IMR-90 (cell line): ENCODE measurements around the gene MLLT3. TPM values are rescaled to one million over a fixed set of nuclear protein-coding genes. Genes with fewer than 3 reads are reported as not detected.

ENCODE experiments used
- ATAC-seq: fragments of 200-7000 bp; cut with Tn5 transposase; 2 replicates; pipeline ENCODE4 v1.9.1; 2020; ENCODE audit warnings: low read depth, mild to moderate bottlenecking, moderate library complexity
- BruUV-seq: library from RNA; stranded (reverse); fragments of 400-500 nt; replicated peaks from 2 replicates; lab custom pipeline; 2021; lab: Mats Ljungman, UMichigan
- CTCF ChIA-PET: fragments of 300-600 bp; formaldehyde crosslinking; extraction: SDS; loops from one replicate; lab custom pipeline; 2021; ENCODE audit warnings: antibody characterized with exemption; lab: Yijun Ruan, JAX
- POLR2A ChIA-PET: fragments of 300-600 bp; sonication (Branson Sonifier 250); formaldehyde crosslinking; loops from one replicate; lab custom pipeline; 2022; ENCODE audit warnings: antibody characterized with exemption; ENCODE audit not compliant: unreplicated experiment; lab: Charles Lee
- DNase-seq: peaks from one replicate; pipeline ENCODE4 v3.0.0; 2013
- H2AFZ ChIP-seq: replicated peaks from 2 replicates; pipeline ENCODE3; 2013; ENCODE audit warnings: low read length, mild to moderate bottlenecking; ENCODE audit not compliant: poor library complexity
- H2AK5ac ChIP-seq: 2 replicates; pipeline ENCODE4 v1.6.1; 2013; ENCODE audit warnings: low read depth, low read length, inconsistent platforms
- H2AK9ac ChIP-seq: replicated peaks from 2 replicates; pipeline ENCODE3; 2013; ENCODE audit warnings: mild to moderate bottlenecking, low read depth, low read length, moderate library complexity; ENCODE audit not compliant: poor library complexity
- H2BK120ac ChIP-seq: 2 replicates; pipeline ENCODE4 v1.6.1; 2013; ENCODE audit warnings: low read depth, low read length, inconsistent platforms
- H2BK15ac ChIP-seq: 3 replicates; pipeline ENCODE4 v1.6.1; 2013; ENCODE audit warnings: low read depth, low read length, inconsistent platforms
- H2BK20ac ChIP-seq: 2 replicates; pipeline ENCODE4 v1.6.1; 2013; ENCODE audit warnings: low read depth, mild to moderate bottlenecking, inconsistent platforms, low read length, moderate library complexity
- H2BK5ac ChIP-seq: 2 replicates; pipeline ENCODE4 v1.6.1; 2013; ENCODE audit warnings: mild to moderate bottlenecking, low read depth, low read length, inconsistent platforms; ENCODE audit not compliant: poor library complexity, severe bottlenecking
- H3K14ac ChIP-seq: replicated peaks from 2 replicates; pipeline ENCODE4 v1.6.1; 2013; ENCODE audit warnings: low read depth, low read length, inconsistent platforms
- H3K18ac ChIP-seq: 2 replicates; pipeline ENCODE4 v1.6.1; 2013; ENCODE audit warnings: low read depth, low read length, control low read depth
- H3K23ac ChIP-seq: 2 replicates; pipeline ENCODE4 v1.6.1; 2013; ENCODE audit warnings: low read depth, low read length, inconsistent platforms
- H3K27ac ChIP-seq: 2 replicates; pipeline ENCODE4 v1.5.1; 2013; ENCODE audit warnings: mild to moderate bottlenecking, control low read depth, low read length; ENCODE audit not compliant: insufficient read depth
- H3K27me3 ChIP-seq: 2 replicates; pipeline ENCODE4 v1.6.1; 2013; ENCODE audit warnings: low read length; ENCODE audit not compliant: control insufficient read depth, insufficient read depth
- H3K36me3 ChIP-seq: 2 replicates; pipeline ENCODE4 v1.6.1; 2013; ENCODE audit warnings: low read length, mixed read lengths; ENCODE audit not compliant: control insufficient read depth, insufficient read depth
- H3K4ac ChIP-seq: 2 replicates; pipeline ENCODE4 v1.6.1; 2013; ENCODE audit warnings: low read depth, low read length, inconsistent platforms
- H3K4me1 ChIP-seq: 2 replicates; pipeline ENCODE4 v1.6.1; 2013; ENCODE audit warnings: low read length, mixed read lengths; ENCODE audit not compliant: control insufficient read depth, insufficient read depth
- H3K4me2 ChIP-seq: 2 replicates; pipeline ENCODE4 v1.6.1; 2013; ENCODE audit warnings: low read depth, mild to moderate bottlenecking, control low read depth, low read length, moderate library complexity
- H3K4me3 ChIP-seq: 2 replicates; pipeline ENCODE4 v1.5.1; 2013; ENCODE audit warnings: low read depth, mild to moderate bottlenecking, control low read depth, low read length, moderate library complexity; ENCODE audit not compliant: insufficient read depth
- H3K56ac ChIP-seq: 2 replicates; pipeline ENCODE4 v1.6.1; 2013; ENCODE audit warnings: low read length, inconsistent platforms; ENCODE audit not compliant: insufficient read depth; ENCODE audit errors: extremely low read depth
- H3K79me1 ChIP-seq, 2 experiments: 2 replicates each; pipeline ENCODE4 v1.6.1; 2013; ENCODE audit warnings: low read length in 2 of 2, inconsistent platforms in 1 of 2, low read depth in 1 of 2
- H3K9ac ChIP-seq: 2 replicates; pipeline ENCODE4 v1.6.1; 2013; ENCODE audit warnings: low read depth, low read length, control low read depth
- H3K9me1 ChIP-seq: 2 replicates; pipeline ENCODE4 v1.6.1; 2013; ENCODE audit warnings: low read length, inconsistent platforms; ENCODE audit not compliant: insufficient read depth
- H3K9me3 ChIP-seq: 2 replicates; pipeline ENCODE4 v1.6.1; 2013; ENCODE audit warnings: low read length; ENCODE audit not compliant: control insufficient read depth, insufficient read depth
- H4K20me1 ChIP-seq: 2 replicates; pipeline ENCODE4 v1.6.1; 2013; ENCODE audit warnings: low read length, inconsistent platforms; ENCODE audit not compliant: insufficient read depth
- H4K5ac ChIP-seq: 2 replicates; pipeline ENCODE4 v1.6.1; 2013; ENCODE audit warnings: mild to moderate bottlenecking, low read depth, low read length, control low read depth
- H4K8ac ChIP-seq, 2 experiments: 2 replicates each; pipeline ENCODE4 v1.6.1; 2013; ENCODE audit warnings: low read depth in 2 of 2, low read length in 2 of 2, control low read depth in 1 of 2, inconsistent platforms in 1 of 2
- H4K91ac ChIP-seq: 2 replicates; pipeline ENCODE4 v1.6.1; 2013; ENCODE audit warnings: low read depth, low read length, inconsistent platforms; ENCODE audit not compliant: insufficient read depth
- CEBPB ChIP-seq: IDR thresholded peaks from 2 replicates; pipeline ENCODE4 v1.6.1; 2012; ENCODE audit warnings: low read depth, low read length, improper control_type of control experiment
- CHD1 ChIP-seq: IDR thresholded peaks from 2 replicates; pipeline ENCODE4 v1.6.1; 2012; ENCODE audit warnings: low read depth, low read length, improper control_type of control experiment
- CTCF ChIP-seq: conservative IDR thresholded peaks from 2 replicates; pipeline ENCODE4 v1.5.1; 2012; ENCODE audit warnings: mild to moderate bottlenecking, low read depth, low read length, improper control_type of control experiment
- ELK1 ChIP-seq: fragments of 150-350 bp; IDR thresholded peaks from 2 replicates; pipeline ENCODE4 v1.6.1; 2016; ENCODE audit warnings: low read depth, mild to moderate bottlenecking, low read length, moderate library complexity, borderline replicate concordance
- FOS ChIP-seq: fragments of 150-350 bp; IDR thresholded peaks from 2 replicates; pipeline ENCODE4 v1.6.1; 2016; ENCODE audit warnings: low read depth, low read length
- MAFK ChIP-seq: IDR thresholded peaks from 2 replicates; pipeline ENCODE4 v1.6.1; 2012; ENCODE audit warnings: low read depth, low read length, improper control_type of control experiment
- MXI1 ChIP-seq: IDR thresholded peaks from 2 replicates; pipeline ENCODE4 v1.6.1; 2012; ENCODE audit warnings: low read depth, mild to moderate bottlenecking, low read length, moderate library complexity, borderline replicate concordance
- NFE2L2 ChIP-seq: fragments of 150-350 bp; IDR thresholded peaks from 2 replicates; pipeline ENCODE4 v1.6.1; 2016; ENCODE audit warnings: low read depth, mild to moderate bottlenecking, low read length
- POLR2A ChIP-seq: IDR thresholded peaks from 2 replicates; pipeline ENCODE4 v1.6.1; 2012; ENCODE audit warnings: mild to moderate bottlenecking, low read depth, low read length
- RCOR1 ChIP-seq: IDR thresholded peaks from 2 replicates; pipeline ENCODE4 v1.6.1; 2012; ENCODE audit warnings: mild to moderate bottlenecking, low read length, improper control_type of control experiment; ENCODE audit not compliant: insufficient replicate concordance
- RFX5 ChIP-seq: IDR thresholded peaks from 2 replicates; pipeline ENCODE4 v1.8.0; 2012; ENCODE audit warnings: low read depth, mild to moderate bottlenecking, low read length, moderate library complexity
- USF2 ChIP-seq: fragments of 150-350 bp; IDR thresholded peaks from 2 replicates; pipeline ENCODE4 v1.6.1; 2017; ENCODE audit warnings: mild to moderate bottlenecking, antibody characterized with exemption, low read length, low read depth
- WGBS, 2 experiments: methylation state at CpG; one replicate each; pipeline versions ENCODE4 v1.1.5 to v1.1.7; 2013; ENCODE audit warnings: missing lambda C conversion rate in 2 of 2; ENCODE audit not compliant: insufficient read length in 1 of 2; ENCODE audit errors: extremely low coverage in 2 of 2; 5-methylcytosine and 5-hydroxymethylcytosine counted together
- dilution Hi-C: fragments of 300-500 bp; cut with HindIII; formaldehyde crosslinking; loops from one replicate; pipeline ENCODE4 v1.14.3; 2018; ENCODE audit warnings: low sequenced_read_pairs; ENCODE audit not compliant: unreplicated experiment
- in situ Hi-C: fragments of 300-500 bp; cut with MboI; formaldehyde crosslinking; loops from 3 replicates; pipeline ENCODE4 v1.14.3; 2019; ENCODE audit warnings: low sequenced_read_pairs, inconsistent platforms, mixed read lengths
- intact Hi-C: fragments of 100-400 bp; cut with micrococcal nuclease; formaldehyde crosslinking; loops from 2 replicates; pipeline ENCODE4 v1.10.0; 2022
- polyA plus RNA-seq, 3 experiments: library from polyadenylated mRNA; depleted of rRNA; stranded (reverse); fragments of >200 nt; gene quantifications; 2 replicates each; pipeline ENCODE4 v1.2.3, GENCODE V29; 2012; ENCODE audit warnings: low replicate concordance in 1 of 3
- total RNA-seq: library from RNA; depleted of rRNA; stranded (reverse); fragments of >200 nt; gene quantifications from 2 replicates; pipeline ENCODE4 v1.2.3, GENCODE V29; 2012

MLLT3 gene
- total and polyA plus RNA-seq, 2 of the 4 experiments (the other 2 are of a cell fraction) = 10.4 to 21.1 TPM

DNA sequence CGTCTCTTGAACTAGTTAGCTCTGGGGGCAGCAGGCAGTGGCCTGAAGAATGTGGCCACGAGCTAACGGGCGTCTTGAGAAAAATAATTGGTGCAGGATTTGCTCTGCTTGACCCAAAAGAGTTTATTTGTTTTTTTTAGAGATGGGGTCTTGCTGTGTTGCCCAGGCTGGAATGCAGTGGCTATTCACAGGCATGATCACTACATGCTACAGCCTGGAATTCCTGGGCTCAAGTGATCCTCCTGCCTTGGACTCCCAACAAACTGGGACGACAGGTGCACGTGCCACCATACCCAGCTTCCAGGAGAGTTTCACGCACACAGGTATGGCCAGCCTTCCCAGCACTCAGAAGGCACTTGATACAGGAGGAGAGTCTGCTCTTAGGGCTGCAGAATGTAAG, 203.8 kb downstream of the MLLT3 start:
- Histone ChIP-seq H4K20me1 (no peaks in the 10 kb centered on the region), H2AFZ (no peak overlapping the region), H3K27me3 (no peaks in the 10 kb centered on the region), H3K4me2 (no peak overlapping the region), H3K4me3 (no peak overlapping the region), H3K9me1 (no peaks in the 10 kb centered on the region; the same call in 1 of the 2 replicates), H3K79me1 (peaks cover 0 to 11% of the 10 kb centered on the region in 2 experiments; a peak in 2 of 4 replicates), H3K9ac (no peak overlapping the region), H4K8ac (no peak overlapping the region), H3K4me1 (no peaks in the 10 kb centered on the region), H2BK20ac (no peak overlapping the region), H3K23ac (no peak overlapping the region), H4K91ac (no peak overlapping the region), H3K14ac (no peak overlapping the region), H3K18ac (no peak overlapping the region), H3K36me3 (no peaks in the 10 kb centered on the region), H3K4ac (no peak overlapping the region), H3K27ac (no peak overlapping the region), H4K5ac (no peak overlapping the region), H2BK15ac (no peak overlapping the region), H2BK5ac (no peak overlapping the region), H2AK5ac (no peak overlapping the region), H3K56ac (no peak overlapping the region), H3K9me3 (no peaks in the 10 kb centered on the region), H2AK9ac (no peak overlapping the region), H2BK120ac (no peak overlapping the region)
- ChIA-PET CTCF (no interaction called here), POLR2A (no interaction called here)
- intact Hi-C loops (no loop called here), dilution Hi-C loops (no loop called here), in situ Hi-C loops (no loop called here)
- DNase-seq (no peak), ATAC-seq (no peak)
- WGBS, 2 experiments = no CpG with 5 or more reads among the region's 7 CpGs
- TF ChIP-seq FOS (no peak), RFX5 (no peak), CEBPB (no peak), CHD1 (no peak), ELK1 (no peak), CTCF (no peak), POLR2A (no peak), MAFK (no peak), NFE2L2 (no peak), MXI1 (no peak), USF2 (no peak), RCOR1 (no peak)
- BruUV-seq = no TSS peak
